PFSK-1 (cell line): ENCODE measurements around the gene DLG3.

Experiments
- FOXP2 ChIP-seq: optimal IDR thresholded peaks from 2 replicates; pipeline ENCODE3; 2011; ENCODE audit warnings: borderline replicate concordance, control low read depth, inconsistent platforms; ENCODE audit not compliant: insufficient read depth; ENCODE audit errors: extremely low read length, extremely low read depth
- POLR2AphosphoS5 ChIP-seq: IDR thresholded peaks from 2 replicates; pipeline ENCODE4 v1.6.1; 2012; ENCODE audit warnings: low read depth, mild to moderate bottlenecking, control low read depth, low read length, moderate library complexity
- SIN3A ChIP-seq: IDR thresholded peaks from 2 replicates; pipeline ENCODE4 v1.6.1; 2012; ENCODE audit warnings: mild to moderate bottlenecking, low read length, moderate library complexity, borderline replicate concordance; ENCODE audit not compliant: insufficient read depth
- TAF1 ChIP-seq: IDR thresholded peaks from 2 replicates; pipeline ENCODE4 v1.6.1; 2012; ENCODE audit warnings: low read length, control low read depth, borderline replicate concordance; ENCODE audit not compliant: insufficient read depth
- TF ChIP-seq, protein P1 (sequence below), 2 experiments: IDR thresholded peaks; 2 replicates each; pipeline versions ENCODE4 v1.6.1 to v1.8.0; 2011 to 2012; ENCODE audit warnings: low read depth in 2 of 2, low read length in 2 of 2, control low read depth in 1 of 2, inconsistent platforms in 1 of 2, mild to moderate bottlenecking in 1 of 2, moderate library complexity in 1 of 2; ENCODE audit not compliant: insufficient read depth in 1 of 2

The DLG3 gene

GRCh38 chrX:70466968-70467367 lies 22.3 kb downstream of the DLG3 start:
- TF ChIP-seq POLR2AphosphoS5 (no peak), TAF1 (no peak), FOXP2 (no peak), SIN3A (no peak)
- TF ChIP-seq, protein P1, sequence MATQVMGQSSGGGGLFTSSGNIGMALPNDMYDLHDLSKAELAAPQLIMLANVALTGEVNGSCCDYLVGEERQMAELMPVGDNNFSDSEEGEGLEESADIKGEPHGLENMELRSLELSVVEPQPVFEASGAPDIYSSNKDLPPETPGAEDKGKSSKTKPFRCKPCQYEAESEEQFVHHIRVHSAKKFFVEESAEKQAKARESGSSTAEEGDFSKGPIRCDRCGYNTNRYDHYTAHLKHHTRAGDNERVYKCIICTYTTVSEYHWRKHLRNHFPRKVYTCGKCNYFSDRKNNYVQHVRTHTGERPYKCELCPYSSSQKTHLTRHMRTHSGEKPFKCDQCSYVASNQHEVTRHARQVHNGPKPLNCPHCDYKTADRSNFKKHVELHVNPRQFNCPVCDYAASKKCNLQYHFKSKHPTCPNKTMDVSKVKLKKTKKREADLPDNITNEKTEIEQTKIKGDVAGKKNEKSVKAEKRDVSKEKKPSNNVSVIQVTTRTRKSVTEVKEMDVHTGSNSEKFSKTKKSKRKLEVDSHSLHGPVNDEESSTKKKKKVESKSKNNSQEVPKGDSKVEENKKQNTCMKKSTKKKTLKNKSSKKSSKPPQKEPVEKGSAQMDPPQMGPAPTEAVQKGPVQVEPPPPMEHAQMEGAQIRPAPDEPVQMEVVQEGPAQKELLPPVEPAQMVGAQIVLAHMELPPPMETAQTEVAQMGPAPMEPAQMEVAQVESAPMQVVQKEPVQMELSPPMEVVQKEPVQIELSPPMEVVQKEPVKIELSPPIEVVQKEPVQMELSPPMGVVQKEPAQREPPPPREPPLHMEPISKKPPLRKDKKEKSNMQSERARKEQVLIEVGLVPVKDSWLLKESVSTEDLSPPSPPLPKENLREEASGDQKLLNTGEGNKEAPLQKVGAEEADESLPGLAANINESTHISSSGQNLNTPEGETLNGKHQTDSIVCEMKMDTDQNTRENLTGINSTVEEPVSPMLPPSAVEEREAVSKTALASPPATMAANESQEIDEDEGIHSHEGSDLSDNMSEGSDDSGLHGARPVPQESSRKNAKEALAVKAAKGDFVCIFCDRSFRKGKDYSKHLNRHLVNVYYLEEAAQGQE (IDR thresholded peaks at IDR 0.05; ENCODE audit: insufficient read depth in 1 of 2, low read depth in 2 of 2, low read length in 2 of 2), result no peak

- TF ChIP-seq, protein P1 (IDR thresholded peaks at IDR 0.05; ENCODE audit: insufficient read depth in 1 of 2, low read depth in 2 of 2, low read length in 2 of 2), result no peak
- TF ChIP-seq SIN3A (no peak), POLR2AphosphoS5 (no peak), FOXP2 (no peak), TAF1 (no peak)
Measured at GRCh38 chrX:70468709-70469108, 24.1 kb downstream of the DLG3 start.

DNA sequence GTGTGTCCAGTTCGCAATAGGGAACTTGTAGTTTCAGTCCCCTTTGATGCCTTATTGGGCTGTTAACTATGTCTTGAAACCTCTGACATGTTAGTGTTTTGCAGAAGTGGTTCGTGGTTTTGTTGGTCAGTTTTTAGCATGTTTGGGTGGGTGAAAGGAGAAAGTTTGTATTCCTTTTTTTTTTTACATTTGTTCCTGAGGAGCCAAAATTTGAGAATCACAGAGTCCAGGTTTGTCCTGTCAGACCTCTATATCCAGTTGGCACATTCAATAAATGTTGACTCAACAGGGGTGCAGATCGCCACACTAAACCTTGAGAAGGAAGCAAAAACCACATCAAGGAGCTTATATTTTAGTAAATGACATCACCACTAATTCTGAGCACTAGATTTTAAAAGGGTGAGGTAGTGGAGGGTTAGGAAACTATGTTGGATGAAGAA lies 26.2 kb downstream of the DLG3 start:
- TF ChIP-seq POLR2AphosphoS5 (no peak), FOXP2 (no peak), SIN3A (no peak), TAF1 (no peak)
- TF ChIP-seq, protein P1 (IDR thresholded peaks at IDR 0.05; ENCODE audit: insufficient read depth in 1 of 2, low read depth in 2 of 2, low read length in 2 of 2), result no peak

DNA sequence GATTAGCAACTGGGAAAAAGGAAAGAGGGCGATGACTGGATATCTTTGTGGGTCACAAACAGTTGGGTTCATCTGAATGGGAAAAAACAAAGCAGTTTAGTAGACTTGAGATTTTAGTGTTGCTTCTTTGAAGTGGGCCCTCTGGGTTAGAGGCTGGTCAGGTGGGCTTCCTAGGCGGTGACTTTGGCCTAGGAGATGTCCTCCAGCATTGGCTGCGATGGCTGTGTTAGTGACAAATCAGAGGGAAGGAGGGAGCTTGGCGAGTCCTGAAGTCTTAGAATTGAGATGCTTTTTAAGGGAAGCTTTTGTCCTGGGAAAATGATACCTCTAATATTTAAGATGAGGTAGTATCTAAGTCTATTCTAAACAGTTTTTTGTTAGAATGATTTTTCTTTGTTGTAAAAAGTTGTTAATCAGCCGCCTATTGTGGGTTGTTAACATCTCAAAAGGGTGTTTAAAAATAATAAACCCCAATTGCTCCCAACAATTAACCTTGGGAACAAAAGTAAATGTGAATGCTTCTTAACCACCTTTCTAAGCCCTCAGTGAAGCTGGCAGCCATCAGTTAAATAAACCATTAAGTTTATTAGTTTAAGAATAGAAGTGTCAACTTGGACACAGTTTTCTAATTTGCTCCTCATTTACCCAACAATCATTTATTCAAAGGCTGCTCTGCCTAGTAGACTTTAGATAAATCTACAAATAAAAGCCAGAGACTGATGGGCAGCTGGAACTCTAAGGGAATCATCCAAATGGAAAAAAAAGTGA lies 31.7 kb downstream of the DLG3 start:
- no peak for TF ChIP-seq TAF1
- TF ChIP-seq SIN3A, result no peak
- TF ChIP-seq FOXP2, result no peak
- TF ChIP-seq, protein P1 (IDR thresholded peaks at IDR 0.05; ENCODE audit: insufficient read depth in 1 of 2, low read depth in 2 of 2, low read length in 2 of 2), result no peak
- TF ChIP-seq POLR2AphosphoS5, result no peak
